Breast epithelium (tissue), 3 donors: ENCODE data around the gene COQ9.

Experiments used
- CTCF ChIP-seq, 3 donors: fragments of 450-650 bp; IDR thresholded peaks; one replicate each; pipeline ENCODE4 v1.5.1; 2016 to 2017; ENCODE audit warnings: antibody characterized with exemption in 3 of 3, mild to moderate bottlenecking in 3 of 3, moderate library complexity in 3 of 3
- POLR2AphosphoS5 ChIP-seq, 3 donors: sonication (generic); formaldehyde crosslinking; IDR thresholded peaks; one replicate each; pipeline ENCODE4 v1.6.1; 2017; ENCODE audit warnings: antibody characterized with exemption in 3 of 3

DNA sequence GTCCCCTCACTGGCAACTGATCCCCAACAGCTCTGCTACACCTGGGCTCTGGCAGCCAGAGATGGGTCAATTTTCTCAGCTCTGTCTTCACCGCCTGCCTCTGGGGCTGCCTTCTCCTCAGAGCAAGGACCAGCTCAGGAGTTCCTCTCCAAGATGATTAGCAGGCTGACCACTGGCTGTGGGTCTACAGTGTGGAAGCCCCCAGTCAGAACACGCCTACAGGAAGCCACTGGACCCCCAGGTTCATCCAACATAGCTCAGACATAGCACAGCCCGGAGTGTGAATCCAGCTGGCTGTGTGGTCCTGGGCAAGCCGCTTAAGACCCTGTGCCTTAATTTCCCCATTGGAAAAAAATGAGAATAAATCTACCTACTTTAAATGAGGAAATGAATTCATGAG lies 34.1 kb downstream of the COQ9 start:
- no peak for TF ChIP-seq CTCF (IDR thresholded peaks at IDR 0.05)
- no peak for TF ChIP-seq POLR2AphosphoS5 (IDR thresholded peaks at IDR 0.05)
